HCT116 (cell line): Measurements from ENCODE around the gene CPT1B.

Experiments used
- CBX3 ChIP-seq: IDR thresholded peaks from 2 replicates; pipeline ENCODE4 v1.6.1; 2012; ENCODE audit warnings: low read depth
- CEBPB ChIP-seq: IDR thresholded peaks from 2 replicates; pipeline ENCODE4 v1.6.1; 2012; ENCODE audit warnings: low read depth
- CTCF ChIP-seq, 3 experiments: fragments of 200-600 bp in 1 of 3; sonication (generic) in 1 of 3; IDR thresholded peaks in 2 of 3; conservative IDR thresholded peaks in 1 of 3; 2 replicates each; pipeline ENCODE4 v1.5.1; 2012 to 2017; ENCODE audit warnings: low read depth in 2 of 3, low read length in 2 of 3, antibody characterized with exemption in 1 of 3, borderline replicate concordance in 1 of 3, control low read depth in 1 of 3, mild to moderate bottlenecking in 1 of 3, mixed read lengths in 1 of 3, mixed run types in 1 of 3, moderate library complexity in 1 of 3; ENCODE audit not compliant: insufficient read depth in 1 of 3
- EZH2 ChIP-seq: fragments of 200-600 bp; sonication (generic); IDR thresholded peaks from 2 replicates; pipeline ENCODE4 v1.6.1; 2017; ENCODE audit warnings: antibody characterized with exemption, mixed run types
- FOSL1 ChIP-seq: IDR thresholded peaks from 2 replicates; pipeline ENCODE4 v1.6.1; 2012; ENCODE audit warnings: low read depth
- JUND ChIP-seq: IDR thresholded peaks from 2 replicates; pipeline ENCODE4 v1.6.1; 2012
- POLR2A ChIP-seq: IDR thresholded peaks from 2 replicates; pipeline ENCODE4 v1.7.0; 2011; ENCODE audit warnings: borderline replicate concordance; ENCODE audit not compliant: insufficient read depth, insufficient read length; ENCODE audit errors: extremely low read depth
- RAD21 ChIP-seq: IDR thresholded peaks from 2 replicates; pipeline ENCODE4 v1.6.1; 2012; ENCODE audit warnings: low read depth, mild to moderate bottlenecking
- REST ChIP-seq: IDR thresholded peaks from 2 replicates; pipeline ENCODE4 v1.6.1; 2012; ENCODE audit warnings: low read depth
- ZBTB33 ChIP-seq: IDR thresholded peaks from 2 replicates; pipeline ENCODE4 v1.6.1; 2011; ENCODE audit warnings: mild to moderate bottlenecking, low read length, moderate library complexity; ENCODE audit not compliant: insufficient replicate concordance; ENCODE audit errors: extremely low read depth
- ZNF274 ChIP-seq: fragments of 200-500 bp; sonication (Bioruptor generic); IDR thresholded peaks from 2 replicates; pipeline ENCODE4 v1.6.1; 2014; ENCODE audit warnings: mild to moderate bottlenecking, low read depth, low read length, inconsistent platforms

GRCh38 chr22:50528682-50529415 is 49.4 kb downstream of the CPT1B start:
- TF ChIP-seq CTCF (IDR thresholded peaks at IDR 0.05 in 2 of 3, conservative IDR thresholded peaks at IDR 0.05 in 1 of 3; ENCODE audit: borderline replicate concordance in 1 of 3, insufficient read depth in 1 of 3, low read depth in 2 of 3, low read length in 2 of 3) (no peak), JUND (no peak), ZNF274 (no peak), REST (no peak), EZH2 (no peak), POLR2A (no peak), CEBPB (no peak), ZBTB33 (no peak), CBX3 (no peak), FOSL1 (no peak), RAD21 (no peak)
